Measurements from ENCODE around the gene RPL14. TPM values are rescaled to one million over a fixed set of nuclear protein-coding genes. Genes with fewer than 3 reads are reported as not detected.

RPL14 gene
- 303 TPM for total RNA-seq

DNA sequence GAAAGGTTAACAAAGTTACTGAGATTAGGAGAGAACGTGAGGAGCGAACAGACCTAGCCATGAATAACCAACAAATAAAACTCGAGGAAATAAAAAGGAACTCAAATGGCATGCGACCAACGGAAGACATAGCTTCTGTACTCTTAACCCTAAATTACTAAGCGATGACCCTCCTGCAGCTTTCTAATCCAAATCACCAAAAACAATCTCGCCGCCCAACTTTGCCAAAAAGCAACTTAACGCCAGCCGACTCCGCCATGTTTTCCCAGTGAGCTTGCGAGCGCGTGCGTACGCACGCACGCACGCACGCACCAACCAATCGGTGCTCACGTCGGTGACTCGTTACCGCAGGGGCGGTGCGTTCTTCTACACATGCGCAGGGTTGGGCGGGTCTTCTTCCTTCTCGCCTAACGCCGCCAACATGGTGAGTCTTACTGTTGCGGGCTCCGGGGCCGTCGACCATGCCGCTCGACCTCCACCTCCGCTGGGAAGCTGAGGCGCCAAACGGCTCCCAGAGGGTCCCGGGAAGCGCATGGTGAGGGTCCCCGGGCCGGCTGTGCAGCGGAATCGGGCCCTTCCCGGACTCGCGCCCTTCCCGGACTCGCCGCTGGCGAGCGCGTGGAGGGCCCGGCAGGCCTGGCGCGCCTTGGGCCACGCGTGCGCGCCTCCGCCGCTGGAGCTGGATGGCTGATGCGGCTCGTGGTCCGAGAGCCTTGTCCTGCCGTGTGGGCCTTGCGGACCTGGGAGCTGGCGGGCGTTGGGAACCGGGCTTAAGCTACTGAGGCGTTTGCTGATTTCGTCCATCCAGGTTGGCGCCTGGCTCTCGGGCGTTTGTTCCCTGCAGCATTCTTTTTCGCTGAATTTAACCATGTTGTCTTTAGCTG lies at the start of gene RPL14:
TSS of gene RPL14 (plus strand) at position 400 of the 884 bp plus-strand sequence. CDS start at position 533, 133 bp downstream.
- Histone ChIP-seq H3K27me3 (ENCODE audit: control insufficient read depth in 3 of 3, insufficient read depth in 3 of 3, low read length in 3 of 3) (no peaks in the 10 kb centered on the region), H3K27ac (ENCODE audit: low read depth, low read length) (peak within 1 kb of the TSS; percentile 89), H3K9me3 (ENCODE audit: control insufficient read depth in 3 of 3, low read length in 3 of 3) (no peaks in the 10 kb centered on the region), H3K9ac (ENCODE audit: low read depth in 1 of 3, low read length in 3 of 3) (peak within 1 kb of the TSS; percentile 89 to 96 (median 95)), H3K4me3 (ENCODE audit: low read length in 3 of 3) (peak within 1 kb of the TSS; percentile 91 to 98 (median 93)), H3K4me1 (ENCODE audit: control insufficient read depth in 3 of 3, insufficient read depth in 3 of 3, low read length in 3 of 3) (peaks cover 16 to 33% (median 31%) of the 10 kb centered on the region in 3 donors), H3K36me3 (ENCODE audit: control insufficient read depth in 3 of 3, insufficient read depth in 3 of 3, low read length in 3 of 3) (peaks cover 13 to 27% (median 26%) of the 10 kb centered on the region in 3 donors)

DNA sequence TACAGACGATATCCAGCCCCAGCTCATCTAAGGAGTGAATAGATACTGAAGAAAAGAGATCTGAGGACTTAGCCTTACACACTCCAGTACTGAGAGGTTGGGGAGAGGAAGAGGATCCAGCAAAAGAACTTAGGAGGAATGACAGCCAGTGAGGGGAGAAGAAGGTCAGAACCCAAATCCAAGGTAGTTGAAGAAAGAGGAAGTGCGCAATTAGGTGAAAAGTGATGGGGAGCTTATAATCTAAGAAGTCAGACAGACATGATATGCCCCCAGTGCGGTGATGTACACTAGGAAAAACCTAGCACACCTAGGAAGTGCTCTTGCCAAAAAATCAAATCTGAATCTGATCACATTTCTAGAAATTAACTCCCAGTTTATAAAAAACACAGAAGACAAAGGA lies 49.5 kb upstream of the RPL14 start:
- H3K27ac ChIP-seq (ENCODE audit: low read depth, low read length), result no peak overlapping the region
- H3K4me1 ChIP-seq (ENCODE audit: control insufficient read depth in 3 of 3, insufficient read depth in 3 of 3, low read length in 3 of 3), result no peaks in the 10 kb centered on the region
- no peak overlapping the region for H3K9ac ChIP-seq (ENCODE audit: low read depth in 1 of 3, low read length in 3 of 3)
- no peak overlapping the region for H3K4me3 ChIP-seq (ENCODE audit: low read length in 3 of 3)
- H3K9me3 ChIP-seq (ENCODE audit: control insufficient read depth in 3 of 3, low read length in 3 of 3), result no peaks in the 10 kb centered on the region
- H3K27me3 ChIP-seq (ENCODE audit: control insufficient read depth in 3 of 3, insufficient read depth in 3 of 3, low read length in 3 of 3), result no peaks in the 10 kb centered on the region
- H3K36me3 ChIP-seq (ENCODE audit: control insufficient read depth in 3 of 3, insufficient read depth in 3 of 3, low read length in 3 of 3), result peaks cover 0 to 2% (median 0%) of the 10 kb centered on the region in 3 donors

DNA sequence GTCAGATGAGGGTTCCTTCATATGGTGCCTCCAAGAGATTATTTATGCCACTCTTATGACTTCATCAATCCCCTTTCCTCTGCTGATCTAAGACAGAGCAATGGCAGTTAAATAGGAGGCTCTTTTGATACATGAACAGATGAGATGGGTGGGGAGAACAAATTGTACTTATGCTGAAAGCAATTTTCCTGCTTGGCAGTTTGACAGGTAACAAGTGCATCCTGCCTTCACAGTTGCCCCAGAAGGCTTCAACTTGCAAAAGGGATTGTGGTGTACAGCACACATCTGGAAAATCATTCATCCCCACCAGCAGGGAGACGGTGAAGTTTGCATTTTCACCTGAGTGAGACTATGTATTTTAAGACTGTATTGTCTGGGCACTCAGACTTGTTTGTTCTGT lies 42.9 kb upstream of the RPL14 start:
- peaks cover 0 to 4% (median 0%) of the 10 kb centered on the region in 3 donors for H3K27me3 ChIP-seq (ENCODE audit: control insufficient read depth in 3 of 3, insufficient read depth in 3 of 3, low read length in 3 of 3)
- no peak overlapping the region for H3K27ac ChIP-seq (ENCODE audit: low read depth, low read length)
- H3K9me3 ChIP-seq (ENCODE audit: control insufficient read depth in 3 of 3, low read length in 3 of 3), result no peaks in the 10 kb centered on the region
- H3K4me3 ChIP-seq (ENCODE audit: low read length in 3 of 3), result no peak overlapping the region
- H3K9ac ChIP-seq (ENCODE audit: low read depth in 1 of 3, low read length in 3 of 3), result no peak overlapping the region
- no peaks in the 10 kb centered on the region for H3K36me3 ChIP-seq (ENCODE audit: control insufficient read depth in 3 of 3, insufficient read depth in 3 of 3, low read length in 3 of 3)
- no peaks in the 10 kb centered on the region for H3K4me1 ChIP-seq (ENCODE audit: control insufficient read depth in 3 of 3, insufficient read depth in 3 of 3, low read length in 3 of 3)

DNA sequence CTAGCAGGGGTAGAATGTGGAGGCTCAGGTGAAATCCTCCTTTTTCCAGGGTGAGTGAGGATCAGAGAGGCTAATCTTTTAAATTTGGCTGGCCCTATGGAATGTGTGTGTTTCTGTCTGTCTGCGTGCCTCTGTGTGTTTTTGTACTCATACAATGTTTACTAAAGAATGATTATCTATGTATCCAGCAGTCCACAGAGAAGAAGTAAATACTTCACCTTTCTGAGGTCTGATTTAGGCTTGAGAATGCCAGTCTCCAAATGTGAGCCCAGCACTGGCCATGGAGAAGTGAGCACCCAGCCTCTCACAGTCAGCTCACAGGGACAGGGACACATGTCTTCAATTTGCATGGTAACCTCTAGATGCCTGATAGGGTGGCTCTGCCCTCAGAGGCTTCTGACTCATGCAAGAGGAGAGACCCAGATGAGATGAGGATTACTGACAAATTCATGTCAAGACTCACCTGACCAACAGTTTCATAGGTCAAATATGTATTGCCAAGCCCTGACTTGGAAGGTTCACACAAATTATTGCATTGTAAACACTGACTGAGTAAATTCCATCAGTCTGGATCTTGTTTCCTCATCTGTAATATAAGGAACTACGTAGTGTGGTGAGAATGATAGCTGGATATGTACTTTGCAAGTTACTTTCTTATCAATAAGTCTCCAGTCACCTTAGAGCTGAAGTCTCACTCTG lies 39.1 kb upstream of the RPL14 start:
- Histone ChIP-seq H3K27me3 (ENCODE audit: control insufficient read depth in 3 of 3, insufficient read depth in 3 of 3, low read length in 3 of 3) (peaks cover 0 to 4% (median 0%) of the 10 kb centered on the region in 3 donors), H3K36me3 (ENCODE audit: control insufficient read depth in 3 of 3, insufficient read depth in 3 of 3, low read length in 3 of 3) (no peaks in the 10 kb centered on the region), H3K4me1 (ENCODE audit: control insufficient read depth in 3 of 3, insufficient read depth in 3 of 3, low read length in 3 of 3) (no peaks in the 10 kb centered on the region), H3K4me3 (ENCODE audit: low read length in 3 of 3) (no peak overlapping the region), H3K9ac (ENCODE audit: low read depth in 1 of 3, low read length in 3 of 3) (no peak overlapping the region), H3K9me3 (ENCODE audit: control insufficient read depth in 3 of 3, low read length in 3 of 3) (no peaks in the 10 kb centered on the region), H3K27ac (ENCODE audit: low read depth, low read length) (no peak overlapping the region)

DNA sequence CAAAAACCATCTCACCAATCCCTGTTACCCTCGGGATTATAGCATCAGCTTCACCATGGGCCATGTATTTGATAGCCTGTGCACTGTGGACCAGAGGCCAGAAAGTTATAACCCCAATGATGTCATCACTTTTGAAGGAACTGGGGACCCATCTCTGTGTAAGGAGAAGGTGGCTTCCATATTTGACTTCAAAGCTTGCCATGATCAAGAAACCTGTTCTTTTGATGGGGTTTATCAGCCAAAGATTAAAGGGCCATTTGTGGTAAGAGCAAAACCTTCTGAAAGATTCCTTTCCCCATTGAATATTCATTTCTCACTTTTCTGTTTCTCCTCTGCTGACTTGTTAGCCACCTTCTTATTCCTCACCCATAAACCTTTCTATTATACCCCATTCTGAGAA lies 34.3 kb upstream of the RPL14 start:
- Histone ChIP-seq H3K4me3 (ENCODE audit: low read length in 3 of 3) (no peak overlapping the region), H3K27me3 (ENCODE audit: control insufficient read depth in 3 of 3, insufficient read depth in 3 of 3, low read length in 3 of 3) (no peaks in the 10 kb centered on the region), H3K36me3 (ENCODE audit: control insufficient read depth in 3 of 3, insufficient read depth in 3 of 3, low read length in 3 of 3) (no peaks in the 10 kb centered on the region), H3K9me3 (ENCODE audit: control insufficient read depth in 3 of 3, low read length in 3 of 3) (no peaks in the 10 kb centered on the region), H3K4me1 (ENCODE audit: control insufficient read depth in 3 of 3, insufficient read depth in 3 of 3, low read length in 3 of 3) (no peaks in the 10 kb centered on the region), H3K27ac (ENCODE audit: low read depth, low read length) (no peak overlapping the region), H3K9ac (ENCODE audit: low read depth in 1 of 3, low read length in 3 of 3) (no peak overlapping the region)

DNA sequence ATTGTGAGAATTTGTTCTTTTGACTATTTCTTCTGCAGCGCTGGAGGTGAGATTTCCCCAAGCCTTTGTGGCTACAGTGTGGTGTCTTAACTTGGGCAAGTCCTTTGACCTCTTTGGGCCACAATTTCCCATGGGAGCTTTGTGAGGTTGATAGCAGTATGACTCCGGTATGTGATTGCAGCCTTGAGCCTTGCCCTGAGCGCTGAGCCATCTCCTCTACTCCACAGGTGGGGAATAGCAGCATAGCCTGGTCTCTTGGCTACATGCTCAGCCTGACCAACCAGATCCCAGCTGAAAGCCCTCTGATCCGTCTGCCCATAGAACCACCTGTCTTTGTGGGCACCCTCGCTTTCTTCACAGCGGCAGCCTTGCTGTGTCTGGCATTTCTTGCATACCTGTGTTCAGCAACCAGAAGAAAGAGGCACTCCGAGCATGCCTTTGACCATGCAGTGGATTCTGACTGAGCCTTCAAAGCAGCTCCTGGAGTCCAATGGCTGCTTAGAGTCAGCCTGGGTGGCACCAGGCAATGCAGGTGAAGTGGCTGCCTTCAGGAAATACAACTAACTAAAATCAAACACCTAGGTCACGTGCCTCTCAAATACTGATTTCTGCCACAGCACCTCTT lies 30.0 kb upstream of the RPL14 start:
- H3K4me1 ChIP-seq (ENCODE audit: control insufficient read depth in 3 of 3, insufficient read depth in 3 of 3, low read length in 3 of 3), result no peaks in the 10 kb centered on the region
- H3K27me3 ChIP-seq (ENCODE audit: control insufficient read depth in 3 of 3, insufficient read depth in 3 of 3, low read length in 3 of 3), result no peaks in the 10 kb centered on the region
- no peaks in the 10 kb centered on the region for H3K36me3 ChIP-seq (ENCODE audit: control insufficient read depth in 3 of 3, insufficient read depth in 3 of 3, low read length in 3 of 3)
- no peak overlapping the region for H3K4me3 ChIP-seq (ENCODE audit: low read length in 3 of 3)
- no peak overlapping the region for H3K9ac ChIP-seq (ENCODE audit: low read depth in 1 of 3, low read length in 3 of 3)
- no peak overlapping the region for H3K27ac ChIP-seq (ENCODE audit: low read depth, low read length)
- H3K9me3 ChIP-seq (ENCODE audit: control insufficient read depth in 3 of 3, low read length in 3 of 3), result no peaks in the 10 kb centered on the region

DNA sequence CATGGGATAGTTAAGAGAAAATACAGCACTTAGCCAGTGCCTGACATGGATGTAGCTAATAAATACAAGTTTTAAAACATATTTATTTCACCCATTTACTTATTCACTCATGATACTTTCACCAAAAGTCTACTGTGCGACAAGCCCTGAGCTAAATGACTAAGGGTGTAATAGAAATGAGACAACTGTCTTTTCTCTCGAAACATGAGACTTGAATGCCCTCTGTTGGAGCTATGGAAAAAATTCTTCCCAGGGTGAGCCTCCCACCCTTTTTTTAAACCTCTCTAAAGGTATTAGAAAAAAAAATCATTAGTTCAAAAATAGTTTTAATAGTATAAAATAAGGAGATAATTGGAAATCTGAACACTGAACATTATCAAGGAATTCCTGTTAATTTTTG lies 24.3 kb upstream of the RPL14 start:
- Histone ChIP-seq H3K4me1 (ENCODE audit: control insufficient read depth in 3 of 3, insufficient read depth in 3 of 3, low read length in 3 of 3) (no peaks in the 10 kb centered on the region), H3K27me3 (ENCODE audit: control insufficient read depth in 3 of 3, insufficient read depth in 3 of 3, low read length in 3 of 3) (no peaks in the 10 kb centered on the region), H3K4me3 (ENCODE audit: low read length in 3 of 3) (no peak overlapping the region)

DNA sequence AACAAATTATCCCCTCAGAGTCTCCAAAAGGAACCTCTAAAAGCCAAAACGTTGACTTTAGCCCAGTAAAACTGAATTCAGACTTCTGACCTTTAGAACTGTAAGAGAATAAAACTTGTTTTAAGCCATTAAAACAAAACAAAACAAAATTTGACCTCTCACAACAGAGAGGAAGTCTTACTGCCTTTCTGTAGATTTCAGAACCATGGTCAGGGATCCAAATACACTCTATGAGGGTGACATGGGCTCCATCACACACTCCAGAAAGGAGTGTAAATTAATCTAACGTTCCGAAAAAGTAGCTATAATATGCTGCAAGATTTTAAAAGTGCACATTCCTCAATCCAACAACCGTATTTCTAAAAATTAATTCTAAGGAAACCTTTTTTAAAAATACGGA lies 19.2 kb upstream of the RPL14 start:
- no peaks in the 10 kb centered on the region for H3K9me3 ChIP-seq (ENCODE audit: control insufficient read depth in 3 of 3, low read length in 3 of 3)

More for the DNA sequence above, 24.3 kb upstream of the RPL14 start:
- H3K9me3 ChIP-seq (ENCODE audit: control insufficient read depth in 3 of 3, low read length in 3 of 3), result no peaks in the 10 kb centered on the region
- H3K27ac ChIP-seq (ENCODE audit: low read depth, low read length), result no peak overlapping the region
- H3K36me3 ChIP-seq (ENCODE audit: control insufficient read depth in 3 of 3, insufficient read depth in 3 of 3, low read length in 3 of 3), result peaks cover 0 to 2% (median 0%) of the 10 kb centered on the region in 3 donors
- H3K9ac ChIP-seq (ENCODE audit: low read depth in 1 of 3, low read length in 3 of 3), result no peak overlapping the region

DNA sequence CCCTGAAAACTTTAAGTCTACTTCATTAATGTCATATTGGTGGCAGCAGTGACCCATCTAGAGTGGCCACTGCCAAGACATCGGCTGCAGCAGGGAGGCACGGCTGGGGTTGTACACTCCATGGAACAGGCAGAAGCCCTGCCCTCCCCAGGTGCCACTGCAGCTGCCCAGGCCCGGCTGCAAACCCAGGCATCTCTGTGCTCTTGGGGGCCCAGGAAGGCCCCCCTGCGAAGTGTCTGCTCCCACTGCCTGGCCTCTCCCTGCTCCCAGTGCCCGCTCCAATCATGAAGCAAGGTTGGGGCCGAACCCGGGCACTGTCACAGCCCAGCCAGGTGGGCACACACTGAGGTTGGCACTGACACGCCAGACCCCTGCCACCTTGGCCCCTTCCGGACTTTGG lies 12.1 kb upstream of the RPL14 start:
- no peaks in the 10 kb centered on the region for H3K4me1 ChIP-seq (ENCODE audit: control insufficient read depth in 3 of 3, insufficient read depth in 3 of 3, low read length in 3 of 3)
- H3K4me3 ChIP-seq (ENCODE audit: low read length in 3 of 3), result no peak overlapping the region
- H3K27me3 ChIP-seq (ENCODE audit: control insufficient read depth in 3 of 3, insufficient read depth in 3 of 3, low read length in 3 of 3), result no peaks in the 10 kb centered on the region
- no peaks in the 10 kb centered on the region for H3K9me3 ChIP-seq (ENCODE audit: control insufficient read depth in 3 of 3, low read length in 3 of 3)
- H3K9ac ChIP-seq (ENCODE audit: low read depth in 1 of 3, low read length in 3 of 3), result no peak overlapping the region
- H3K27ac ChIP-seq (ENCODE audit: low read depth, low read length), result no peak overlapping the region
- H3K36me3 ChIP-seq (ENCODE audit: control insufficient read depth in 3 of 3, insufficient read depth in 3 of 3, low read length in 3 of 3), result peaks cover 8 to 14% (median 10%) of the 10 kb centered on the region in 3 donors

More for the DNA sequence above, 19.2 kb upstream of the RPL14 start:
- no peak overlapping the region for H3K27ac ChIP-seq (ENCODE audit: low read depth, low read length)
- no peak overlapping the region for H3K4me3 ChIP-seq (ENCODE audit: low read length in 3 of 3)
- peaks cover 0 to 2% (median 0%) of the 10 kb centered on the region in 3 donors for H3K36me3 ChIP-seq (ENCODE audit: control insufficient read depth in 3 of 3, insufficient read depth in 3 of 3, low read length in 3 of 3)
- H3K27me3 ChIP-seq (ENCODE audit: control insufficient read depth in 3 of 3, insufficient read depth in 3 of 3, low read length in 3 of 3), result no peaks in the 10 kb centered on the region
- no peaks in the 10 kb centered on the region for H3K4me1 ChIP-seq (ENCODE audit: control insufficient read depth in 3 of 3, insufficient read depth in 3 of 3, low read length in 3 of 3)
- no peak overlapping the region for H3K9ac ChIP-seq (ENCODE audit: low read depth in 1 of 3, low read length in 3 of 3)

All from skeletal muscle tissue (tissue), 4 donors.